GM12874 (cell line): ENCODE measurements around the gene DUSP2.
A peak's percentile ranks its signal among the peaks of the same experiment; 100 is the strongest.

ENCODE experiments used
- TF ChIP-seq, protein P1 (sequence below): IDR thresholded peaks from 2 replicates; pipeline ENCODE4 v1.5.1; 2011; ENCODE audit warnings: low read depth, mild to moderate bottlenecking, control low read depth, low read length, moderate library complexity; ENCODE audit not compliant: insufficient read depth

Gene DUSP2

GRCh38 chr2:96143231-96143847 is 1.9 kb downstream of the DUSP2 start:
- TF ChIP-seq, protein P1, sequence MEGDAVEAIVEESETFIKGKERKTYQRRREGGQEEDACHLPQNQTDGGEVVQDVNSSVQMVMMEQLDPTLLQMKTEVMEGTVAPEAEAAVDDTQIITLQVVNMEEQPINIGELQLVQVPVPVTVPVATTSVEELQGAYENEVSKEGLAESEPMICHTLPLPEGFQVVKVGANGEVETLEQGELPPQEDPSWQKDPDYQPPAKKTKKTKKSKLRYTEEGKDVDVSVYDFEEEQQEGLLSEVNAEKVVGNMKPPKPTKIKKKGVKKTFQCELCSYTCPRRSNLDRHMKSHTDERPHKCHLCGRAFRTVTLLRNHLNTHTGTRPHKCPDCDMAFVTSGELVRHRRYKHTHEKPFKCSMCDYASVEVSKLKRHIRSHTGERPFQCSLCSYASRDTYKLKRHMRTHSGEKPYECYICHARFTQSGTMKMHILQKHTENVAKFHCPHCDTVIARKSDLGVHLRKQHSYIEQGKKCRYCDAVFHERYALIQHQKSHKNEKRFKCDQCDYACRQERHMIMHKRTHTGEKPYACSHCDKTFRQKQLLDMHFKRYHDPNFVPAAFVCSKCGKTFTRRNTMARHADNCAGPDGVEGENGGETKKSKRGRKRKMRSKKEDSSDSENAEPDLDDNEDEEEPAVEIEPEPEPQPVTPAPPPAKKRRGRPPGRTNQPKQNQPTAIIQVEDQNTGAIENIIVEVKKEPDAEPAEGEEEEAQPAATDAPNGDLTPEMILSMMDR = no peak

DNA sequence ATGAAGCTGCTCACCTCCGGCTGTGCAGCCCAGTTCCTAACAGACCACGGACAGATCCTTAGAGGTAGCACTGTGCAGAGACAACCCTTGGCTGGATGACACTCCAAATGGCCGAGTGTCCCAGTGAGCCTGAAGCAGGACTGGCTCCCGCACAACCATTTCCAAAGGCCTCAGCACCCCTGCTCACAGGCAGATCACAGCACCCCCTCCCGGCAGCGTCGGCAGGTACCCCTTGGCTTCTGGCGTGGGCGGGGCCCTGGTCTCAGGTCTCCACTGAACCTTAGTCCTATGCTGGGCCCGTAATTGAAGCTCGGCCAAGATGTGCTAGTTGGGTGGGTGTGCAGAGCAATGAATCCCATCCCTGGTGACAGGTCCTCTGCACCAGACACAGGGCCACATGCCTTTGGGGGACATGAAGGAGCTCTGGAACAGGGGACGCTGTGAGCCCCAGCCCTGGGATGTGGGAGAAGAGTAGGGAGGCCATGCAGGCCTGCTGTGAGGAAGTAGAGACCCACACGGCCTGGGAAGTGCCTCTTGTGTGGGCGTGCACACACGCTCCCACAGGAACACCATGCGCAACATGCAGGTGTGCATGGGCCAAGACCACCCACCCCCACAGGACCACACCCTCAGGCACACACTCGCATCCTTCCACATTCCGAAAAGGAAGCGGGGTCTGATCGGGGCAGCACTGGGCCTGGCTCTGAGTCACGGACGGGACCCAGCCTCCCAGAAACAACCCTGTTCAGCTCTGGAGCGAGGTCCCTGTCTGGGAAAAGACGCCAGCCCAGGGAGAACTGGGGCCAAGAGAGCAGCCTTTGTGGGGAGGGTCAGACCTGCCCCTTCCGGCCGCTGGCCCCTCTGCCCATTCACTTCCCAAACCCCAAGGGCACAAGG is 2.8 kb downstream of the DUSP2 start:
- TF ChIP-seq, protein P1 = peak; percentile 69

DNA sequence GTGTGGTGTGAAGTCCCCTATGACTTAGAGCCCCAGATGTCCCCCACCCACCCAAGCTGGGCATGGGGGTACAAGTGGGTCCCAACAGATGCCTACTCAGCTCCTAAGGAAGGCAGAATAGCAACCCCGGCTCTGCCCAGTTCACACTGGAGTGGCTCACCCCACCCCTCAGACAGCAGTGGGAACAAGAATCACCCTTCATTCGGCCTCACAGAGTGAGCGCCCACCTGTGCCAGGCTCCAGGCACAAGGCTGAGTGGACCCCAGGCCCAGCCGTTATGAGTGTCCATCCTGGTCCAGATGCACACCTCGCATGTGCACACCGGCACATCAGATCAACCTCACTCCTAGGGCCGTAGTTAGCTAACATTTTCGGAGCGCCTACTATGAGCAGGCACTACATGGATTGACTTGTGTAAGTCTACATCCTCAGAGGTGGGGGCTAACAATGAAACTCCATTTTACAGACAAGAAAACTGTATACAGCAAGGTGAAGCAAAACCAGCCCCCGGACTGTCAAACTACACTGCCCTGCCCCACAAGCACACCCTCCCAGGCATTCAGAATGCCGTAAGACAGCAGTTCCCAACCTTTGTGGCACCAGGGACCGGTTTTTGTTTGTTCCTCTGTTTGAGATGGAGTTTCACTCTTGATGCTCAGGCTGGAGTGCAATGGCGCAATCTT is 4.2 kb downstream of the DUSP2 start:
- TF ChIP-seq, protein P1 = no peak

GRCh38 chr2:96139181-96139758 is 6.0 kb downstream of the DUSP2 start:
- TF ChIP-seq, protein P1 = no peak

GRCh38 chr2:96138179-96139145 is 6.8 kb downstream of the DUSP2 start, which contains the start of gene ASTL:
Gene ASTL (minus strand): TSS chr2:96138502. CDS start chr2:96138436, 66 bp downstream.
- TF ChIP-seq, protein P1 = peak; percentile 69

GRCh38 chr2:96137321-96138178 is 7.7 kb downstream of the DUSP2 start:
- TF ChIP-seq, protein P1 = no peak
